Epidermal melanocyte (primary cell): ENCODE results near the gene ANKRD11.

Source experiments
- DNase-seq: peaks from one replicate; pipeline ENCODE4 v3.0.0; 2011; ENCODE audit warnings: low spot score; ENCODE audit not compliant: insufficient read length

Gene ANKRD11

DNA sequence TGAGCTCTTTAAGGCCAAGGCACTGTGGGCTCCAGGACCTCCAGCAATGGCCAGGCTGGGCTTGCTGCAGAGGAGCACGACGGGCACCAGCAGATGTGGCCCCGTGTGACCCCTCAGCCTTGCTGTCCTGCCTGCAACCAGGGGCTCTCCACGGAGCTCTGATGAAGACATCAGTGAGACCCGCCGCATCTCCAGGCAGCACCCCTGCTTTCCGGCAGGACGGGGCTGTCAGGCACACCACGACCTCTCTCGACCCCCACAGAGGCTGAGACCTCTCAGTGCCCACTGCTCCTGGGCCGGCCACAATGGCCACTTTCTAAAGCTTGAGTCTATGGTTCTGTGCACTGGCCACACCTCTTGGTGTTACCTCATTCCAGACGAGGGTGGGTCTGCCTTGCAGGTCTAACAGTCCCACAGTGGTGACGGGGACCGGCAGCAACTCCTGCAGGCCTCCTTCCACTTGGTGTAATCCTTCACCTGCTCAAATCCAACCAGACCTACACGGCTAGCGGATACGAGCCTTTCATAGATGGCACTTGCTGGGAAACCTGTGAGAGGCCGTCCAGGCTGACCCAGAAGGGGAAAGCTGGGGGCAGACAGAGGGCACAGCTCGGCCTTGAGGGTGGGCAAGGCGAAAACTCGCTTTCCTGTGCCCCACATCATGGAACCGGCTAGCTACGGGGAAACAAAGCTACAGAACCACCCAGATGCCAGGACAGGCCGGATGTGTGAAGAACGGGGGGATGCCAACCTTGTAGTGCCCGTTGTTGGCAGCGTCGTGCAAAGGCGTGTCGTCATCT, 202.4 kb downstream of the ANKRD11 start:
- no peak for DNase-seq

DNA sequence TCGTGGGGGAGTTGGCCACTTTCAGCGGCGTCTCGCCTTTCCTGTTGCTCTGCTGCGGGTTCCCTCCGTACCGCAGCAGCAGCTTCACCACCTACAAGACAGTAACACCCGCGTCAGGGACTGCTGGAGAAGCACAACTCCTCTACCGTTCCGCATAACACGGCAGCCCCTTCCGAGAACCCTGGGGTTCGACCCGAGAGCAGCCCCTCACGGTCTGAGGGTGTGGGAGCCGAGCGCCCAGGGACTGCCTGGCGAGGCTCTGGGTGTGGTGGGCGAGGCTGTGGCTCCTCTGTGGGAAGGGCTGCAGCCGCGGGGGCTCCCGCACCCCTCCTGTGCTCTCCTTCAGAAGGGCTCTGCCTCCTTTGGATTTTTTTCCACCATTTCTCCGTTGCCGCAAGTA, 204.3 kb downstream of the ANKRD11 start:
- no peak for DNase-seq

DNA sequence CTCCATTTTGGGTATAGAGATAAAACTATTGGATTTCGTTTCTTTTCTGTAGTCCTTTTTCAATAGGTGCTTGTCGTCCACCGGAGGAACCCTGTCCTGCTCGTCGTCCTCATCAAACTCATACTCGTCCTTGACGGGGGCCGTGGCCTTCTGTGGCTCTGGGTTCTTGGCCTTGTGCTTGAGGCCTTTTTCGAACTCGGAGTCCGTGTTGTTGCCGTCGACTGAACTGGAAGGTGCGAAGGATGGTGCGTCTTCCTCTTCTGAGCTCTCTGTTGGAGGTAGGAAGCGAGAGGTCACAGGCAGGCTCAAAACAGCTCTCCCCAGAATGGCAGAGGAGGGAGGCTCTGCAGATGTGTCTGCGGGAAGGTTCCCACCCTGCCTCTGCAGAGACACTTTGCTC, 205.0 kb downstream of the ANKRD11 start:
- DNase-seq = no peak

DNA sequence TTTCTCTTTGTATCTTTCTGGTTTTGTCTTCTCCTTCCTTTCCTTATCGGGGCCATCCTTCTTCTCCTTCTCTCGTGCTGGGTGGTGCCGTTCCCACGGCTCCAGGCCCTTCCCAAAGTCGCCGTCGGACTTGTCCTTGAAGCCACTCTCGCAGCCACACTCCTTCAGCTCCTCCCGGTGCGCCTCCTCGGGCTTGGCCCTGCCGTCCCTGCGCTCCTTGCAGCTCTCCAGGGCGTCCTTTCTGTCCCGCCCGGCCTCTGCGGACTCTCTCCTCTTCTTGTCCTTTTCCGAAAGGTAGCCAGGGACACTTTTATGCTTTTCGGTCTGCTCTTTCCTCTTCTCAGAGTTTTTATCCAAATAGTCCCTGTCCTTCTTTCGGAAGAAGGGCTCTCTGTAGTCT, 206.9 kb downstream of the ANKRD11 start:
- DNase-seq = no peak

DNA sequence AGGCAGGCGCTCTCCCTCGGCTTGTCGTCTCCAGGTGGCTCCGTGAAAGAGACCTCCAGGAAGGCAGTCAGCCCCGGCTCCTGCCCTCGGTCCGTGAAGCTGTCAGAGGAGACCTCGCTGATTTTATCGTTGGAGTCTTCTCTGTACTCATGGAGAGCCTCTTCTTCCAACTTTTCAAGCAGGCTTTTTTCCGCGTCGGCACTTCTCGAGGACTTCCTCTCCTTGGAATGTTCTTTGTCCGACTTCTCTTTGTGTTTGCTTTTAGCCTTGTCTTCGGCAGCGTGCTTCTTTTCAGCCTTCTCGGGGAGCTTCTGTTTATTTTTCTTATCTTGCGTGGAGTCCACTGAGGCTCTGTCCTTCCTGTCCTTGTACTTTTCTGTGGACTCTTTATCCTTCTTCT, 207.8 kb downstream of the ANKRD11 start:
- DNase-seq = no peak

DNA sequence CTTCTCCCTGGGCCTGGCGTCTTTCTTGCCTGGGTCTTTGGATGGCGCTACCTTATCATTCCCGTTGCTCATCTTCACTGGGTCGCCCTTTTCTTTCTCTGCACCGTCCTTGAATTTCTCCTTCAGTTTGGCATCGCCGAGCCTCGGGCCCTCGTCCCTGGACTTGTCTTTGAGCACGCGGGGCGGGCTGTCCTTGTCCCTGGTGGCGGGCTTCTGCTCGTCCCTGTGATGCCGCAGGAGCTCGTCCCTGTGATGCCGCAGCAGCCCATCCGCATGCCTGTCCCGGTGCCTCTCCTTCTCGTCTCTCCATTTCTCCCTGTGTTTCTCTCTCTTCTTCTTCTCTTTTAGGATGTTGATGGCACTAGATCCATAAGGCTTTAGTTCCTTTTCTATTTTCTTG, 208.5 kb downstream of the ANKRD11 start:
- DNase-seq = no peak

DNA sequence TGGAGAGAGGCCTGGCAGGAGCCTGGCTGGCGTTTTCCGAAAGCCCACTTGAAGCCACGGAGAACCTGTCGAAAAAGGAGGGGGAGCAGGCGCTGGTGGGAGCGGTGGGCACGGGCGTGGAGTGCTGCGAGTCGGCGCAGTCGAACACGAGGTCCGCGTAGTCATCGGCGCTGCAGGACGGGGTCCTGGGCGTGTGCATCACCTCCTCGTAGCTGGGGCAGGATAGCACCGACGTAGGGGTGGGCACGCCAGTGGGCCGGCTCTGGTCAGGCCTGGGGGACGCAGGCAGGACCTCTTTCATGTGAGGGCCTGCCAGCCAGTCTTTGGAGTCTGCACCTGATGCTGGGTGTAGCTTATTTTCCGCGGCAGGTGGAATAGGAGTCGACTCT, 209.2 kb downstream of the ANKRD11 start:
- DNase-seq = no peak

DNA sequence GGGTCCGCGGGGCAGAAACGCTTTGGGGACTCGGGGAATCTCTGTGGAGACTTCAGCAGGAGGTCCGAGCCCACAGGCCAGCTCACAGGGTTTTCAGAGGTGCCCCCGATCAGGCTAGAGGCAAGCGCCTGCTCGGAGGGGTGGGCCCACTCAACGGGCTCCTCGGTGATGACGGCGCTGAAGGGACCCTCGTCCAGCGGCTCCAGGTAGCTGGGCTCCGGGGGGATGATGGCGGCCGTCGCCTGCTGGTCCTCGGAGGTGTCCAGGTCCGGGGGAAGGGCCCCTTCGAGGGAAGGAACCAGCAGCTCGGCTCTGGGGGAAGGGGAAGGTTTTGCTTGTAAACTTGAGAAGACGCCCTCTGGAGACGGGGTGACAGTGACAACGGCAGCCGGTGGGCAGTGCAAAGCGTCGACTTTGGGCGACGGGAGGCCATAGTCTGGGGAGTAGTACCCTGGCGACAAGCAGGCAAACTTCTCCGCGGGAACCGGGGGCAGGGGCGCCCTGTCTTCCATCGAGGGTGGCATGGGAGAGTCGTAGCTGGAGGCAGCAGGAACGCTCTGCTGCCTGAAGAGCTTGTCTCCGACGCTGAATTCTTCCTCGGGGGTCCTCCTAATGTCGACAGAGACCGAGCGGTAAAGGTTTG, 209.7 kb downstream of the ANKRD11 start:
- DNase-seq = no peak

DNA sequence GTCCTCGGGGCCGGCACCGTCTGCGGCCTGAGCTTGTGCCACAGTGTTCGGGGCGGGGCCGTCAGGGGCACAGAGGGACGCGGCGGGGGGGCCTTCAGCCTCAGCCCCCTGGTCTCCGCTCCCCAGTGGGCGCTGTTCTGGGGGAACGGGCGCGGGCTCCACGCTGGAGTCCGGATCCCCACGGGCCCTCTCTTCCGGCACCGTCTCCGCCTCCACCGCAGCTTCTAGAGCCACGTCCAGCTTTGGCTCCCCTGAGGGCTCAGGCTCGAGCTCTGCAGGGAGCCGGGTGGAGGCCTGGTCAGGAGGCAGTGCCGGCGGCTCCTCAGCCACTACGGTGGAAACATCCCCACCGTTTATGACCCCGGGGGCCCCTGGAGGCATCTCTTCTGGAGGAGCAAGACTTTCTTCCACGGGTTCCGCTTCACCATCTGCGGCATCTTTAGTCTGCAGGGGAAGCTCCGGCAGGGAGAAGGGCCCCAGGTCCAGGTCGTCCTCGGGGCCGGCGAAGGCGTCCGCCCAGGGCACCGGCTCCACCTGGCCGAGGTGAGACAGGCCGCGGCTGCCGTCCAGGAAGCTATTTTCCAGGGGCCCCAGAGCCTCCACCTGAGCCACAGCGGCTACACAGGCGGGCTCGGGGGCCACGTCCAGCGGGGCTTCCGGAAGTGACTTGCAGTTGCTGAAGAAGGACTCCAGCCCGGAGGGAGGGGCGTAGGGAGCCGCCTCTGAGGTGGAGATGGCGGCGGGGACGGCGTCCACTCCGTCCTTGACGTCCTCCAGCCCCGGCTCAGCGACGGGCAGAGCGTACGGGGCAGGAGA, 210.5 kb downstream of the ANKRD11 start:
- no peak for DNase-seq

DNA sequence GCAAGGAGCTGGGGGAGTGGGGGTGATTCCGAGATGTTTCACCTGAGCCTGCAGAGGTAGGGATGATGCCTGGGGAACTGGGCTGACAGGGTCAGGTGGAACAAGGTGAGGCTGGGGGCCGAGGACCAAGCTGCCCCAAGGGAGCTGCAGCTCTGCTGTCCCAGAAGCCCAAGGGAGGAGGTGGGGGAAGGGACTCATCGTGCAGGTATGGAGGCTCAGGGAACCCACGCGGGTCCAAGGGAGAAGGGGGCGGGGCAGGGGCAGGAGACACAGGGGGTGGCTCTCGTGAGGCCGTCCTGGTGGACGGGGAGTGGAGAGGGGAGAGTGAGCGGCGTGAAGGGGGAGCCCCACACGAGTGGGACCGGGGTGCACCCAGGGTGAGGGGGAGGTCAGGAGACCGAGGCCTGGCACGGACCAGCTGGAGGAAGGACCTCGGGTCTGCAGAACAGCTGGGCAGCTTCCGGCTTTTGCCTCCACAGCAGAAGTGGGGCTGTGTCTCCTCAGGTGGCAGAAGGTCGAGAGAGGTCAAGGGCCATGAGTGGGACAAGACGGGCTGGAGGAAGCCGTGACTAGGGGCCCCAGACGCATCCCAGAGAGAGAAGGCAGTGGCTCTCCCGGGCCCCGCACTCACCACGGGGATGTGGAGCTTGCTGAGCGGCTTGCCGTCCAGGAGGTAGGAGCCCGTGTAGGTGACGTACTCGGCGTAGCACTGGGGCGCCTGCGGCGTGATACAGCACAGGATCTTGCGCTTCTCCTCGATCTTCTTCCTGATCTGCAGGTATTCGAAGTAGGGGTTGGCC, 211.7 kb downstream of the ANKRD11 start:
- no peak for DNase-seq

DNA sequence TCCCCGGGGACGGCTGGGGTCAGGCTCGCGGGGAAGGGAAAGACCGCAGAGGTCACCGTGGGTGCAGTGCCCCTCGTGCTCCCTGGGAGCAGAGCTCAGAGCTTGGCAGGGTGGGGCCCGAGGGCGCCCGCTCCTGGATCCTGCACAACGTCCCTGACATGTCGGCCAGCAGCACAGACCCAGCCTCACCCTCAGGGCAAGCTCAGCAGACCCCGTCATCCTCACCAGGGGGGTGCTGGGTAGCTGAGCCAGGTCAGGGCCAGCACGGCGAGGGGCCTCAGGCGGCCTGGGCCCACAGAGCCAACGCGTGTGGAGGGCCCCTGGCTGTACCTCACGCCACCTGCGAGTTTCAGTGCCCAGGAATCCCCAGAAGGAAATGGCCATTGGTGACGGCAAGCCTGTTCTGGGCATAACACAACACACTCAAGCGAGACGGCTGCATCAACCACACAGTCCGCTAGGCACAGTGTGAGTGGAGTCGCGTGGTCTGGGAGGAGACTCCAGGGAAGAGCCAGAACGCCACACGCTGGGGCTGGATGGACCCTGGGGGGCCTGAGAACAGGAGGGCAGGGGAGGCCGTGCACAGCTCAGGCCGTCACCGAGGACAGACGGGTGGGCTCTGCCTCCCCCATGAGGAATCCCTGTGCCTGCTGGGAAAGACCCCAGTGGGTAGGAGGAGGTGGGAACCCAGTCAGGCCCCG, 212.6 kb downstream of the ANKRD11 start:
- DNase-seq = no peak

DNA sequence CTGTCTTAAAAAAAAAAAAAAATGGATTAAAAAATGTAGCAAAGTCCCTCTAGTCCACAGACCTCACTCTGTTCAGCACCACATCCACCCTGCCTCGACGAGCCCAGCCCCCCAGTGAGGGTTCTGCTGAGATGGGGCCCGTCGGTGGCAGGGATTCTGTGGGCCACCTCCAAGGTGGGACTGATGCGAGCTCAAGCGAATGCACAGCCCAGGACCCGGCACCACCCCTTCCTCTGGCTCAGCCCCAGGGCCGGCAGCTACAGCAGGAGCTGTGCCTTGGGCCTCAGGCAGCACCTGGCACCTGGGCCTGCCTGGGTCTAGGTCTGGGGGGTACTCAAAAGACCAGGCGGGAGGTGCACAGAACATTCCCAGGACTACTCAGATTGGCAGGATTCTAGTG, 213.3 kb downstream of the ANKRD11 start:
- no peak for DNase-seq

DNA sequence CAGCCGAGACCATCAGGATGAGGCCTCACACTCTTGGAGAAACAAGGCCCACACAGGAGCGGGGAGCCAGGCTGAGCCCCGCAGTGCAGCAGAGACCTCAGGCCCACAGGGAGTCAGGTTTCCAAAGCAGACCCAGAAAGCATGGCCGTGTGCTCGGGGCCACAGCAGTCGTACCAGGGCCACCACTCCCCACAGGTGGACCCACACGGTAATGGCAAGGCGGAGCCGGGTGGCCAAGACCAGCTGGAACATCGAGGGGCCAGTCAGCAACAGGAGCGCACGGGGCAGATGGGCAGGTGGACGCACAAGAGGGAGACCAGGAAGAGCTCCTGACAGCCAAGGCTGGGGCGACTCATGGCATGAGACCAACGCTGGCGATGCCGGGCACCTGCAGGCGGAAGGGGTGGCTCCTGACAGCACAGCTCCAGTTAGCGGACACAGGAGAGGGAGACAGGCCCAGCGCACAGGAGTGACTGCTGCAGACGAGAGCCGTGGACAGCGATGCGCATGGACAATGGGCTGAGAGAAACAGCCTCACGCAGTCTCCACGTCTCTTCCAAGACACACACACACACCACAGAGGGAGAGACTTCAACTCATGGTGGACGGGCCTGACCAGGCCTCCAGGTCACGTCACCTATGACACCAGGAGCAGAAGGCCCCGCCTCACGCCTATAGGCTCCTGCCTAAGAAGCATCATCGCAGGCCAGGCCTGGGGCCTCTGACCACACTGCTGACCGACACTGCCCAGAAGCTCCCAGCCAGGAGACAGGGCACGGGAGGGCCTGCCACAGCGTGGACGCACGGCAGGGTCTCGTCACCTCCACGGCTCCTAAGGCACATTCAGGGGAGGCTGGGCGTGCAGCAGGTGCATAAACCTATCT, 214.3 kb downstream of the ANKRD11 start:
- DNase-seq = no peak

DNA sequence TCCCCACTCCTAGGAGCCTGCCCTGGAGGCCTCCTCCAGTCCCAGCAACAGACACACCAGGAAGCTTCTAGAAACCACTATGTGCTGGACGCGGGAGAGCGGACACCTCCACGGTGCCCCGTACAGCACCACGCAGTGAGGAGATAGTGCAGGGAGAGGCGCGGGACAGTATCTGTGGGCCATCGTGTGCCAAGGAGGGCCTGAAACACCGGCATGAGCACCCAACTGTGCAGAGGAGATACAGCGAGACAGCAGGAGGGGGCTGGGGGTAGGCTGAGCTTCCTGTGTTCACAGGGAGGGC, 215.1 kb downstream of the ANKRD11 start:
- no peak for DNase-seq

DNA sequence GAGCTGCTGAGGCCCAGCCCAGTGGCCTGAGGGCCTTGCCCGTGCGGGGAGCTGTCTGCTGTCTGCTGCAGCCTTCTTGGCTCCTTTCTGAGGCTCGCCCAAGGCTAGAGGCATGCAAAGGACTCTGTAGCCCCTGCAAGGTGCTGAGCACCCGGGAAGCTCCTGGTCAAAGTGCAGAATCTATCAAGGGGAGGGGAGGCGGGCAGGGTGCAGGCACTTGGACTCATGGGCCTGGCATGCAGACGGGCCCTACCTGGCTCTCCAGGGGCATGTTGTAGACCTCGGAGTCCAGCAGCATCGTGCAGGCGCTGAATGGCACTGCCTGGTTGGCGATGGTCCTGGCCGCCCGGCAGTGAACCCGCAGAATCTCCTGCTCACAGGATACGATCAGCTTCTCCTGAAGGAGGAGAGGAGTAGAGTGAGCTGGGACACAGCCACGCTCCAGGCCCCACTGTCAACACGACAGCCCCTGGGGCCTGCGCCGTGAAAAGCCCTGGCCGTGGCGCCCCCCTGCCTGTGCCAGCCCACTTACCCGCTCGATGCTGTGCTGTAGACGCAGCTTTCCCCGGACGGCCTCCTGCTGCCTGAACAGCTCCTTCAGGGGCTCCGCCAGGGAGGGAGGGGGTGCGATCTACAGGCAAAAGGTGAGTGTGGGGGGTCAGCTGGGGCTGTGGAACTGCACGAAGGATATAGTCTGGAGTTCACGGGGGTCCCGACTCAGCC, 215.6 kb downstream of the ANKRD11 start:
- DNase-seq = no peak

DNA sequence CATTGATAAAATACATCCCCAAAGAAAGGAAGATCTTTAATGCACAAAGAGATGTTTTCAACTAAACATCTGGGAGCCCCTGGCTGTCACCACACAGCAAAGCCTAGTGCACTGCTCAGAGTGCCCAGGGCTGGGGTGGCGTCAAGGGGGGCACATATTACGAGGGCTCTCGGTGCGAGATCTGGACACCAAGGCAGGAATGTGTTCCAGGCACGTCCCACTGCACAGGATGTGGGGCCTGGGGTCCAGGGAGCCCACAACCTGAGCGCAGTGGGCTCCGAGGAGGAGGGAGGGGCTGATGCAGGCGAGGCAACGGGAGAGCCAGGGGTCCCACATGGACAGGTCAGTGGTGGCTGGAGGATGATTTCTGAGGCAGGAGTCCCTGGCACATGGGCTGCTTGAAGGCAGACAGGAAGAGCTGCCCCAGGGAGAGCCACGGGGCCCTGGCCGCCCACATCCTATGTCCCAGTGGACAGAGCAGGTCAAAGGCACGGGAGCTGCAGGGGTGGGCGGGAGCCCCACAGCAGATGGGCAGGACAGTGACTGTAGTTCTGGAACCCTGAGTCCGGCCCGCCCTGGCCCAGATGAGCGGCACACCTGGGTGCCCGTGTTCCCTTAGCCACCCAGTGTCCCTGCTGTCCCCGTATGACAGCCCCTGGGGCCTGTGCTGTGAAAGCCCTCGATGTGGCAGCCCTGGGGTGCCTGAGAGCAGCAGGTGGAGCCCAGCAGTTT, 216.5 kb downstream of the ANKRD11 start:
- DNase-seq = no peak

DNA sequence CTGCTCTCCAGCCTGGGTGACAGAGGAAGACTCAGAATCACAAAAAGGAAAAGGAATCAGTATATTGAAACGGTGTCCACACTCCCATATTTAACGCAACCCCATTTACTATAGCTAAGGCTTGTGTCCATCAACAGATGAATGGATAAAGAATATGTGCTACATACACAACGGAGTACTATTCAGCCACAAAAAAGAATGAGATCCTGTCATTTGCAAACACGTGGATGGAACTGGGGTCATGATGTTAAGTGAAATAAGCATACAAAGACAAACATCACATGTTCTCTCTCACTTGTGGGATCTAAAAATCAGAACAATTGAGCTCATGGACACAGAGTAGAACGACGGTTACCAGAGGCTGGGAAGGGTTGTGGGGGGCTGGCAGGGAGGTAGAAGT, 217.7 kb downstream of the ANKRD11 start:
- no peak for DNase-seq

DNA sequence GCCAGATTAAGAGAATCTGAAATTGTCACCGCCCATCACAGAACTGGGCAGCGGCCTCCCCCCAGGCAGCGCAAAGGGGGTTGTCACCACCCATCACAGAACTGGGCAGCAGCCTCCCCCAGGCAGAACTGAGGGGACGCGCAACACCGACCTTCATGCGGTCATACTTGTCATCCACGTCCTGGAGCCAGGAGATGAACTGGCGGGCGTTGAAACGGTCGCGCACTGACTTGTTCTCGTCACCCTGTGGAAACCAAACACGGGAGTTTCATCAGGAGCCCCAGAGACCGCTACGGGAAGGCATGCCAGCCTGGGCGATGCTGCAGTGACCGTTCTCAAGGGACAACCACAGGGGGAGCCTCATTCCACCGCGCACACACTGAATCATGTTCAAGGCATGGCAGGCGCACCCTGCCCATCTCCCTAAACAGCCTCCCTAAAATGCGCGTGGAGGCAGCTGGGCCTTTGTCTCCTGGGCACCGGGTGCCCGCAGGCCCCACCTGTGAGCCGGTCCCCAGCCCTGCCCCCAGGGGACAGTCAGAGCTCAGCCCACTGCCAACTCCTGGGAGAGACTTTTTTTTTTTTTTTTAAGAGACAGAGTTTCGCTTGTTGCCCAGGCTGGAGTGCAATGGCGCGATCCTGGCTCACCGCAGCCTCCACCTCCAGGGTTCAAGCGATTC, 219.6 kb downstream of the ANKRD11 start:
- no peak for DNase-seq
